Measurements from ENCODE around the gene BCAP29. TPM values are rescaled to one million over a fixed set of nuclear protein-coding genes. Genes with fewer than 3 reads are reported as not detected.

The BCAP29 gene
- total and polyA plus RNA-seq, 2 of the 8 experiments (the other 6 are each of a cell fraction or from before 2014, with no cell fraction given): 6.8 to 18.1 TPM

- Histone ChIP-seq H3K9me3 (ENCODE audit: insufficient read depth in 2 of 2, low read depth in 1 of 2, low read length in 1 of 2) (no peaks in the 10 kb centered on the region), H3K23ac (ENCODE audit: insufficient read length) (no peak overlapping the region), H3K36me3 (ENCODE audit: control insufficient read depth in 2 of 4, insufficient read depth in 4 of 4, low read length in 3 of 4) (no peaks in the 10 kb centered on the region), H2BK12ac (ENCODE audit: low read depth, low read length) (no peak overlapping the region), H3K9ac (replicated peaks in 1 of 4; ENCODE audit: extremely low read depth in 1 of 4, low read depth in 3 of 4, low read length in 3 of 4) (no peak overlapping the region), H3K4ac (replicated peaks; ENCODE audit: insufficient read length, low read depth, low read length) (no peak overlapping the region), H3K23me2 (ENCODE audit: low read depth, low read length) (peaks cover 15% of the 10 kb centered on the region; the same call in 1 of the 2 replicates), H3K4me3 (ENCODE audit: extremely low read depth in 1 of 4, insufficient read depth in 2 of 4, low read depth in 3 of 4, low read length in 4 of 4) (no peak overlapping the region), H4K20me1 (replicated peaks in 1 of 2; ENCODE audit: control insufficient read depth in 1 of 2, insufficient read depth in 2 of 2, low read length in 2 of 2) (peaks cover 1 to 2% of the 10 kb centered on the region in 2 experiments), H3K14ac (ENCODE audit: insufficient read length) (no peak overlapping the region), H2BK20ac (ENCODE audit: low read length) (no peak overlapping the region), H4K5ac (ENCODE audit: insufficient read length, low read depth, low read length) (no peak overlapping the region), H3K27ac (ENCODE audit: low read depth, low read length) (no peak overlapping the region), H3K56ac (replicated peaks; ENCODE audit: insufficient read length, low read depth, low read length) (no peak overlapping the region), H2BK5ac (ENCODE audit: low read depth, low read length) (no peak overlapping the region), H3K18ac (ENCODE audit: extremely low read depth, low read length) (no peak overlapping the region), H4K8ac (ENCODE audit: extremely low read depth, insufficient read depth, low read length) (no peak overlapping the region), H3K27me3 (replicated peaks in 1 of 4; ENCODE audit: control insufficient read depth in 3 of 4, extremely low read depth in 1 of 4, insufficient read depth in 3 of 4, low read length in 3 of 4) (peaks cover 25 to 57% (median 49%) of the 10 kb centered on the region in 4 experiments), H2BK15ac (ENCODE audit: low read length) (no peak overlapping the region), H3K4me1 (replicated peaks in 1 of 4; ENCODE audit: control insufficient read depth in 3 of 4, insufficient read depth in 4 of 4, low read length in 3 of 4) (peaks cover 0 to 2% (median 0%) of the 10 kb centered on the region in 4 experiments; a peak in 3 of 7 replicates), H2BK120ac (replicated peaks; ENCODE audit: low read depth, low read length) (no peak overlapping the region), H4K91ac (replicated peaks; ENCODE audit: insufficient read length, low read length) (no peak overlapping the region), H3K79me2 (ENCODE audit: control insufficient read depth in 1 of 2, insufficient read depth in 2 of 2, low read length in 2 of 2) (no peaks in the 10 kb centered on the region), H2AK5ac (ENCODE audit: low read depth, low read length) (no peak overlapping the region), H3K4me2 (ENCODE audit: insufficient read depth in 1 of 2, low read depth in 2 of 2, low read length in 2 of 2) (peak overlapping the region in 1 of 2 experiments; percentile 93; a peak in 1 of 4 replicates), H2AFZ (ENCODE audit: low read length) (no peak overlapping the region), H3K79me1 (ENCODE audit: low read depth, low read length) (no peaks in the 10 kb centered on the region)
- ChIA-PET CTCF (ENCODE audit: partially characterized antibody) (interaction anchor here (0.9 to 2.3 kb wide), 2 partner anchors 50 to 80 kb away, joined by 4 to 7 read pairs; partner anchors contain the start of gene BCAP29), POLR2A (ENCODE audit: partially characterized antibody) (interaction anchor here (1.1 kb wide), 1 partner anchor 96 kb away, joined by 3 read pairs; the partner anchor contains the start of genes COG5 and DUS4L)
- WGBS, 2 experiments (ENCODE audit: extremely low coverage in 1 of 2, insufficient coverage in 1 of 2, insufficient read length in 1 of 2, insufficient replicate concordance in 2 of 2, low coverage in 1 of 2, low lambda C conversion rate in 2 of 2, missing lambda C conversion rate in 1 of 2): 74% methylated on average over 4 of the region's 4 CpGs; no CpG with 5 or more reads in 1 of the 2 experiments
- DNase-seq (ENCODE audit: low read depth in 1 of 2, low spot score in 2 of 2): no peak
- FAIRE-seq: no peak
- no peak for TF ChIP-seq GABPA (IDR thresholded peaks at IDR 0.05; ENCODE audit: borderline replicate concordance, insufficient read depth, low read length)
- no peak for TF ChIP-seq USF2 (IDR thresholded peaks at IDR 0.05; ENCODE audit: low read length)
- TF ChIP-seq BCL11A (IDR thresholded peaks at IDR 0.05; ENCODE audit: low read depth in 2 of 2, low read length in 2 of 2): no peak
- no peak for TF ChIP-seq HDAC2 (IDR thresholded peaks at IDR 0.05; ENCODE audit: borderline replicate concordance in 1 of 2, low read depth in 2 of 2, low read length in 2 of 2)
- TF ChIP-seq RNF2 (IDR thresholded peaks at IDR 0.05; ENCODE audit: borderline replicate concordance, low read depth, low read length, missing control alignments, poor library complexity, severe bottlenecking): no peak
- TF ChIP-seq SP2 (IDR thresholded peaks at IDR 0.05; ENCODE audit: low read length): no peak
- no peak for TF ChIP-seq E2F6 (IDR thresholded peaks at IDR 0.05)
- no peak for TF ChIP-seq BACH1 (IDR thresholded peaks at IDR 0.05; ENCODE audit: low read length)
- no peak for TF ChIP-seq SP4 (IDR thresholded peaks at IDR 0.05; ENCODE audit: low read length)
- TF ChIP-seq MAX (IDR thresholded peaks at IDR 0.05): no peak
- no peak for TF ChIP-seq EGR1 (IDR thresholded peaks at IDR 0.05; ENCODE audit: borderline replicate concordance, low read depth, low read length)
Measured at GRCh38 chr7:107659666-107660065, 79.6 kb downstream of the BCAP29 start.

All from H1 (cell line).